MM.1S (cell line): ENCODE results near the gene STX12.

ENCODE experiments used
- CTCF ChIP-seq: fragments of 300-600 bp; sonication (generic); IDR thresholded peaks from 2 replicates; pipeline ENCODE4 v1.5.1; 2016; ENCODE audit warnings: antibody characterized with exemption, low read length, mixed read lengths
- EZH2 ChIP-seq: fragments of 300-600 bp; sonication (generic); optimal IDR thresholded peaks from 2 replicates; pipeline ENCODE3; 2017; ENCODE audit warnings: low read depth, mild to moderate bottlenecking, antibody characterized with exemption, low read length, mixed read lengths

- TF ChIP-seq CTCF = no peak
- TF ChIP-seq EZH2 = no peak
Measured at GRCh38 chr1:27752360-27752759, 20.7 kb upstream of the STX12 start.
